Measurements from ENCODE around the gene CACNA1I. TPM values are rescaled to one million over a fixed set of nuclear protein-coding genes. Genes with fewer than 3 reads are reported as not detected.

The CACNA1I gene
- total and polyA plus RNA-seq, 12 donors, result under 0.01 to 0.06 (median 0.05) TPM; not detected in 6

GRCh38 chr22:39611360-39611759, 40.8 kb downstream of the CACNA1I start:
- intact Hi-C loops (cut with DNase I), result no loop called here
- ATAC-seq (no peak), DNase-seq (no peak)
- no peaks in the 10 kb centered on the region for H3K4me1 ChIP-seq
- no peak overlapping the region for H3K27ac ChIP-seq
- H3K27me3 ChIP-seq, result peaks cover 0 to 77% (median 41%) of the 10 kb centered on the region in 7 donors
- TF ChIP-seq, protein P1, sequence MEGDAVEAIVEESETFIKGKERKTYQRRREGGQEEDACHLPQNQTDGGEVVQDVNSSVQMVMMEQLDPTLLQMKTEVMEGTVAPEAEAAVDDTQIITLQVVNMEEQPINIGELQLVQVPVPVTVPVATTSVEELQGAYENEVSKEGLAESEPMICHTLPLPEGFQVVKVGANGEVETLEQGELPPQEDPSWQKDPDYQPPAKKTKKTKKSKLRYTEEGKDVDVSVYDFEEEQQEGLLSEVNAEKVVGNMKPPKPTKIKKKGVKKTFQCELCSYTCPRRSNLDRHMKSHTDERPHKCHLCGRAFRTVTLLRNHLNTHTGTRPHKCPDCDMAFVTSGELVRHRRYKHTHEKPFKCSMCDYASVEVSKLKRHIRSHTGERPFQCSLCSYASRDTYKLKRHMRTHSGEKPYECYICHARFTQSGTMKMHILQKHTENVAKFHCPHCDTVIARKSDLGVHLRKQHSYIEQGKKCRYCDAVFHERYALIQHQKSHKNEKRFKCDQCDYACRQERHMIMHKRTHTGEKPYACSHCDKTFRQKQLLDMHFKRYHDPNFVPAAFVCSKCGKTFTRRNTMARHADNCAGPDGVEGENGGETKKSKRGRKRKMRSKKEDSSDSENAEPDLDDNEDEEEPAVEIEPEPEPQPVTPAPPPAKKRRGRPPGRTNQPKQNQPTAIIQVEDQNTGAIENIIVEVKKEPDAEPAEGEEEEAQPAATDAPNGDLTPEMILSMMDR (IDR thresholded peaks at IDR 0.05), result no peak
- H3K36me3 ChIP-seq, result no peaks in the 10 kb centered on the region
- H3K4me3 ChIP-seq, result no peak overlapping the region
- WGBS, 2 donors, result 84% methylated on average over 4 of the region's 4 CpGs
- H3K9me3 ChIP-seq, result peaks cover 0 to 12% (median 0%) of the 10 kb centered on the region in 11 donors

GRCh38 chr22:39612811-39613548, 42.4 kb downstream of the CACNA1I start:
- WGBS, 2 donors, result 68 to 70% methylated on average over 7 of the region's 7 CpGs
- no peak for ATAC-seq
- no peak overlapping the region for H3K4me3 ChIP-seq
- no peak overlapping the region for H3K27ac ChIP-seq
- H3K36me3 ChIP-seq, result no peaks in the 10 kb centered on the region
- DNase-seq, result no peak
- H3K27me3 ChIP-seq, result peaks cover 5 to 72% (median 49%) of the 10 kb centered on the region in 7 donors
- H3K9me3 ChIP-seq, result peaks cover 0 to 12% (median 0%) of the 10 kb centered on the region in 11 donors
- H3K4me1 ChIP-seq, result no peaks in the 10 kb centered on the region
- intact Hi-C loops (cut with DNase I), result no loop called here
- TF ChIP-seq, protein P1 (IDR thresholded peaks at IDR 0.05), result no peak

DNA sequence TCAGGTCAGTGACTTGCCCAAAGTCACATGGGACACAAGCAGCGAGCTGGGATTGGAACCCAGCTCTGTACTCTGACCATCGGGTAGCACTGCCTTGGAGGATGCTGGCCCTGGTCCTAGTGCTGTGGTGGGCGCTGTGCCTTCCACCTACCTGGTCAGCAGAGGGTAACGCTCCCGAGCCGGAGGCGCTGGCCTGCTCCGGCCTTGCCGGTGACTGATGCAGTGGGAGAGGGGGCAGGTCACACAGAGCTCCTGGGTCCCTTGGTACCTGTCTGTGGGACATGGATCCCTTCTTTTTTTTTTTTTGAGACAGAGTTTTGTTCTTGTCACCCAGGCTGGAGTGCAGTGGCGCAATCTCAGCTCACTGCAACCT, 43.0 kb downstream of the CACNA1I start:
- TF ChIP-seq, protein P1 (IDR thresholded peaks at IDR 0.05), result no peak
- WGBS, 2 donors, result 90 to 92% methylated on average over 10 of the region's 10 CpGs
- intact Hi-C loops (cut with DNase I), result no loop called here

GRCh38 chr22:39614442-39614841, 43.9 kb downstream of the CACNA1I start:
- intact Hi-C loops (cut with DNase I), result no loop called here
- ATAC-seq (no peak), DNase-seq (no peak)
- no peak overlapping the region for H3K4me3 ChIP-seq
- no peaks in the 10 kb centered on the region for H3K36me3 ChIP-seq
- TF ChIP-seq, protein P1 (IDR thresholded peaks at IDR 0.05), result no peak
- H3K9me3 ChIP-seq, result peaks cover 0 to 12% (median 0%) of the 10 kb centered on the region in 11 donors
- H3K4me1 ChIP-seq, result no peaks in the 10 kb centered on the region
- peaks cover 5 to 74% (median 58%) of the 10 kb centered on the region in 7 donors for H3K27me3 ChIP-seq
- H3K27ac ChIP-seq, result no peak overlapping the region
- WGBS, 2 donors, result 44 to 61% methylated on average over 4 of the region's 4 CpGs

More for the DNA sequence above, 43.0 kb downstream of the CACNA1I start:
- peaks cover 5 to 71% (median 53%) of the 10 kb centered on the region in 7 donors for H3K27me3 ChIP-seq
- H3K4me3 ChIP-seq, result no peak overlapping the region
- no peak for ATAC-seq
- H3K4me1 ChIP-seq, result no peaks in the 10 kb centered on the region
- H3K36me3 ChIP-seq, result no peaks in the 10 kb centered on the region
- H3K9me3 ChIP-seq, result peaks cover 0 to 12% (median 0%) of the 10 kb centered on the region in 11 donors
- no peak for DNase-seq
- no peak overlapping the region for H3K27ac ChIP-seq
